A549 (cell line): ENCODE results near the gene UCKL1. TPM values are rescaled to one million over a fixed set of nuclear protein-coding genes. Genes with fewer than 3 reads are reported as not detected.
A peak's percentile ranks its signal among the peaks of the same experiment; 100 is the strongest.

Experiments
- ATAC-seq, 2 experiments: fragments of 200-7000 bp in 1 of 2; fragments of >200 bp in 1 of 2; cut with Nextera tagmentation in 1 of 2; cut with Tn5 transposase in 1 of 2; 3 replicates each; pipeline versions ENCODE4 v1.8.0 to v1.9.1; 2018 to 2020; ENCODE audit warnings: mild to moderate bottlenecking in 1 of 2, moderate library complexity in 1 of 2
- CTCF ChIA-PET: fragments of 300-600 bp; sonication (Branson Sonifier 250); formaldehyde crosslinking; extraction: SDS; loops from one replicate; lab custom pipeline; 2021; ENCODE audit warnings: antibody characterized with exemption, inconsistent platforms; lab: Yijun Ruan, JAX
- POLR2A ChIA-PET: fragments of 350-600 bp; formaldehyde crosslinking; extraction: SDS; loops from one replicate; lab custom pipeline; 2021; ENCODE audit warnings: antibody characterized with exemption, inconsistent platforms; lab: Yijun Ruan, JAX
- DNase-seq, 2 experiments: peaks; one replicate each; pipeline versions ENCODE4 v3.0.0 to v3.0.0-alpha.2; 2011 to 2016; ENCODE audit warnings: low read depth in 1 of 2, low spot score in 1 of 2
- FAIRE-seq: peaks from 2 replicates; lab custom pipeline; 2011; peaks lifted over from hg19 to GRCh38; lab: Jason Lieb, UNC
- H3K27ac ChIP-seq, 2 experiments: fragments of >200 bp; sonication (Bioruptor Twin); formaldehyde crosslinking; 3 replicates each; pipeline ENCODE4 v1.5.1; 2016 to 2017
- H3K4me1 ChIP-seq: fragments of >200 bp; sonication (Bioruptor Twin); formaldehyde crosslinking; 3 replicates; pipeline ENCODE4 v1.6.1; 2016
- H3K4me2 ChIP-seq: fragments of >200 bp; sonication (Bioruptor Twin); formaldehyde crosslinking; 3 replicates; pipeline ENCODE4 v1.6.1; 2016
- H3K4me3 ChIP-seq: fragments of >200 bp; sonication (Bioruptor Twin); formaldehyde crosslinking; 3 replicates; pipeline ENCODE4 v1.5.1; 2016
- H3K9me3 ChIP-seq: fragments of >200 bp; sonication (Bioruptor Twin); formaldehyde crosslinking; 3 replicates; pipeline ENCODE4 v1.6.1; 2016
- BHLHE40 ChIP-seq: IDR thresholded peaks from 2 replicates; pipeline ENCODE4 v1.6.1; 2012; ENCODE audit warnings: low read depth, low read length, inconsistent platforms
- CBX2 ChIP-seq: fragments of 200-600 bp; sonication (generic); IDR thresholded peaks from 2 replicates; pipeline ENCODE4 v1.6.1; 2016; ENCODE audit warnings: low read depth, mild to moderate bottlenecking, borderline replicate concordance
- CBX8 ChIP-seq: fragments of 200-600 bp; sonication (generic); IDR thresholded peaks from 2 replicates; pipeline ENCODE4 v1.6.1; 2016
- CHD2 ChIP-seq: fragments of 150-350 bp; IDR thresholded peaks from 2 replicates; pipeline ENCODE4 v1.6.1; 2014; ENCODE audit warnings: low read length; ENCODE audit not compliant: partially characterized antibody
- CHD4 ChIP-seq: fragments of 200-600 bp; sonication (generic); IDR thresholded peaks from 2 replicates; pipeline ENCODE4 v1.6.1; 2016; ENCODE audit warnings: antibody characterized with exemption, mild to moderate bottlenecking, borderline replicate concordance
- EP300 ChIP-seq, 2 experiments: fragments of >200 bp; sonication (Bioruptor Twin); formaldehyde crosslinking; IDR thresholded peaks; 2 replicates in 1 of 2; 3 replicates in 1 of 2; pipeline ENCODE4 v1.6.1; 2016 to 2017
- FOSB ChIP-seq: fragments of 250-450 bp; sonication (Bioruptor Pico); IDR thresholded peaks from 2 replicates; pipeline ENCODE4 v1.5.0; 2020; ENCODE audit warnings: mild to moderate bottlenecking, moderate library complexity
- FOSL2 ChIP-seq, 2 experiments: fragments of 450-650 bp in 1 of 2; fragments of >200 bp in 1 of 2; sonication (Bioruptor Twin) in 1 of 2; formaldehyde crosslinking; IDR thresholded peaks; 2 replicates each; pipeline versions ENCODE4 v1.5.0 to v1.6.1; 2016 to 2020; ENCODE audit warnings: mild to moderate bottlenecking in 1 of 2, moderate library complexity in 1 of 2
- FOXS1 ChIP-seq: fragments of 250-450 bp; sonication (Bioruptor Pico); IDR thresholded peaks from 2 replicates; pipeline ENCODE4 v1.5.0; 2020; ENCODE audit warnings: mild to moderate bottlenecking, moderate library complexity
- HES2 ChIP-seq: fragments of >200 bp; sonication (Bioruptor Twin); formaldehyde crosslinking; IDR thresholded peaks from 2 replicates; pipeline ENCODE4 v1.6.1; 2016
- JUN ChIP-seq, 2 experiments: fragments of >200 bp; sonication (Bioruptor Twin); formaldehyde crosslinking; IDR thresholded peaks; 2 replicates in 1 of 2; 3 replicates in 1 of 2; pipeline ENCODE4 v1.6.1; 2016 to 2017
- JUNB ChIP-seq: fragments of >200 bp; sonication (Bioruptor Twin); formaldehyde crosslinking; IDR thresholded peaks from 2 replicates; pipeline ENCODE4 v1.6.1; 2016
- KDM1A ChIP-seq: fragments of 200-600 bp; sonication (generic); IDR thresholded peaks from 2 replicates; pipeline ENCODE4 v1.6.1; 2016; ENCODE audit warnings: low read depth, mild to moderate bottlenecking
- KDM5A ChIP-seq: fragments of 200-600 bp; sonication (generic); IDR thresholded peaks from 2 replicates; pipeline ENCODE4 v1.6.1; 2016; ENCODE audit warnings: antibody characterized with exemption, mild to moderate bottlenecking
- RAD21 ChIP-seq, 2 experiments: fragments of >200 bp in 1 of 2; sonication (Bioruptor Twin) in 1 of 2; formaldehyde crosslinking in 1 of 2; IDR thresholded peaks in 1 of 2; conservative IDR thresholded peaks in 1 of 2; 2 replicates in 1 of 2; 3 replicates in 1 of 2; pipeline ENCODE4 v1.6.1; 2012 to 2018; ENCODE audit warnings: inconsistent platforms in 1 of 2
- RCOR1 ChIP-seq: fragments of 150-350 bp; IDR thresholded peaks from 2 replicates; pipeline ENCODE4 v1.6.1; 2014; ENCODE audit warnings: antibody characterized with exemption, low read length, low read depth
- REST ChIP-seq: fragments of 200-600 bp; sonication (generic); IDR thresholded peaks from 2 replicates; pipeline ENCODE4 v1.6.1; 2016; ENCODE audit warnings: antibody characterized with exemption, mild to moderate bottlenecking, moderate library complexity
- RNF2 ChIP-seq: fragments of 200-600 bp; sonication (generic); IDR thresholded peaks from 2 replicates; pipeline ENCODE4 v1.6.1; 2016; ENCODE audit warnings: low read depth, mild to moderate bottlenecking, antibody characterized with exemption, moderate library complexity, borderline replicate concordance
- SMC3 ChIP-seq: fragments of >200 bp; sonication (Bioruptor Twin); formaldehyde crosslinking; IDR thresholded peaks from 3 replicates; pipeline ENCODE4 v1.6.1; 2018; ENCODE audit warnings: inconsistent platforms
- TFCP2L1 ChIP-seq: fragments of 250-450 bp; sonication (Bioruptor Pico); IDR thresholded peaks from 2 replicates; pipeline ENCODE4 v1.5.0; 2021; ENCODE audit warnings: mild to moderate bottlenecking
- ZC3H11A ChIP-seq: fragments of 450-650 bp; IDR thresholded peaks from 2 replicates; pipeline ENCODE4 v1.6.1; 2014; ENCODE audit warnings: antibody characterized with exemption, mild to moderate bottlenecking
- WGBS: methylation state at CpG from one replicate; pipeline ENCODE4 v1.1.6; 2017; ENCODE audit errors: missing lambda C conversion rate; 5-methylcytosine and 5-hydroxymethylcytosine counted together
- polyA plus RNA-seq, 4 experiments: library from polyadenylated mRNA; depleted of rRNA in 3 of 4; stranded (reverse); fragments of >200 nt; fragmentation: RNase III in 1 of 4; extraction: RNeasy Plus Mini Kit Qiagen cat#74134 plus additional on column Dnase treatment in 1 of 4; gene quantifications; 2 replicates in 3 of 4; 3 replicates in 1 of 4; pipeline ENCODE4 v1.2.3, GENCODE V29; 2011 to 2017
- TF ChIP-seq, protein P1 (sequence below): IDR thresholded peaks from 2 replicates; pipeline ENCODE4 v1.6.1; 2012
- TF ChIP-seq, protein P2 (sequence below): fragments of 250-450 bp; sonication (Bioruptor Pico); IDR thresholded peaks from 2 replicates; pipeline ENCODE4 v1.5.0; 2021; ENCODE audit warnings: mild to moderate bottlenecking, moderate library complexity, borderline replicate concordance

UCKL1 gene
- polyA plus RNA-seq, 2 of the 4 experiments (the other 2 are of a cell fraction), result 19.1 to 30.4 TPM

DNA sequence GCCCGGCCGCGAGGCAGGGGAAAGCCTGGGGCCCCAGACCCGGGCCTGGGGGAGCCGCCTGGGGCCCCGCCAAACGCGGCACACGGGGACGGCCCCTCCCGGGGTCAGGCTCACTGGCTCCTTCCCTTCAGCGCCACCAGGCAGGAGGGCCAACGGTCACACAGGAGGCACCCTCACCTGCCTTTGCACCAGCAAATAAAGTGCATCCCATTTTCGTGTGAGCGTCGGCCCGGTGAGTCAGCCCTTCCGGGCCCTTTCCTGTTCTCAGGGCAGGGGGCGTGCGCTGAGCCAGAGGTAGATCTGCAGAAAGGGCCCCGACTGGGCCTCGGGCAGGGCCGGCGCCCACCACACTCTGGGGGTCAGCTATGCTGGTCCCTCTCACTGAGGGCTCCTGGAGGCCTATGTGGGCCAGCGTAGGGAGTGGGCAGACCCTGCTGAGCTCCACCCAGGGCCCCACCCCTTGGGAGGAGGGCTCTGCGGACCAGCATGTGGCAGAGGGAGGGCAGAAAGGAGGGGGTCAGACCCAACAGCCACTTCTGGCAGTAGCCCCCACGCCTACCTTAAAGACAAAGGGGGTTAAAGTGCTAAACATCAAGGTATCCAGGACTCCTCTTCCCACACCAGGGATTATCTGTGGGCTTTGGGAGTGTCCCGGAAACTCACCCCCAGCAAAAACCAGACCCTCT, 931 bp upstream of the UCKL1 start (continued):
- TF ChIP-seq, protein P1, sequence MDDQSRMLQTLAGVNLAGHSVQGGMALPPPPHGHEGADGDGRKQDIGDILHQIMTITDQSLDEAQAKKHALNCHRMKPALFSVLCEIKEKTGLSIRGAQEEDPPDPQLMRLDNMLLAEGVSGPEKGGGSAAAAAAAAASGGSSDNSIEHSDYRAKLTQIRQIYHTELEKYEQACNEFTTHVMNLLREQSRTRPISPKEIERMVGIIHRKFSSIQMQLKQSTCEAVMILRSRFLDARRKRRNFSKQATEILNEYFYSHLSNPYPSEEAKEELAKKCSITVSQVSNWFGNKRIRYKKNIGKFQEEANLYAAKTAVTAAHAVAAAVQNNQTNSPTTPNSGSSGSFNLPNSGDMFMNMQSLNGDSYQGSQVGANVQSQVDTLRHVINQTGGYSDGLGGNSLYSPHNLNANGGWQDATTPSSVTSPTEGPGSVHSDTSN, result 0 out of 2 replicates have a peak, but pooled peaks have one; percentile 69
- TF ChIP-seq SMC3 (no peak), EP300 (IDR thresholded peaks at IDR 0.05) (no peak), REST (no peak), CHD2 (no peak), JUNB (no peak), FOSB (no peak), RCOR1 (no peak), KDM5A (no peak), RNF2 (no peak), KDM1A (no peak), CBX2 (no peak), HES2 (no peak), FOXS1 (CRISPR knock-in tag) (no peak), CHD4 (no peak), CBX8 (no peak), BHLHE40 (no peak), ZC3H11A (no peak), FOSL2 (IDR thresholded peaks at IDR 0.05) (no peak), FOSL2 (CRISPR knock-in tag; IDR thresholded peaks at IDR 0.05) (peak; percentile 58; the same call in 1 of the 2 replicates), RAD21 (conservative IDR thresholded peaks at IDR 0.05 in 1 of 2, IDR thresholded peaks at IDR 0.05 in 1 of 2) (no peak)
- TF ChIP-seq, protein P2, sequence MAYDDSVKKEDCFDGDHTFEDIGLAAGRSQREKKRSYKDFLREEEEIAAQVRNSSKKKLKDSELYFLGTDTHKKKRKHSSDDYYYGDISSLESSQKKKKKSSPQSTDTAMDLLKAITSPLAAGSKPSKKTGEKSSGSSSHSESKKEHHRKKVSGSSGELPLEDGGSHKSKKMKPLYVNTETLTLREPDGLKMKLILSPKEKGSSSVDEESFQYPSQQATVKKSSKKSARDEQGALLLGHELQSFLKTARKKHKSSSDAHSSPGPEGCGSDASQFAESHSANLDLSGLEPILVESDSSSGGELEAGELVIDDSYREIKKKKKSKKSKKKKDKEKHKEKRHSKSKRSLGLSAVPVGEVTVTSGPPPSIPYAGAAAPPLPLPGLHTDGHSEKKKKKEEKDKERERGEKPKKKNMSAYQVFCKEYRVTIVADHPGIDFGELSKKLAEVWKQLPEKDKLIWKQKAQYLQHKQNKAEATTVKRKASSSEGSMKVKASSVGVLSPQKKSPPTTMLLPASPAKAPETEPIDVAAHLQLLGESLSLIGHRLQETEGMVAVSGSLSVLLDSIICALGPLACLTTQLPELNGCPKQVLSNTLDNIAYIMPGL (CRISPR knock-in tag), result no peak

GRCh38 chr20:63956664-63957003, 418 bp upstream of the UCKL1 start:
- 1% methylated on average over 14 of the region's 15 CpGs for WGBS
- peak in 1 of 2 experiments; percentile 3; a peak in 4 of 6 replicates for ATAC-seq
- peak overlapping the region; percentile 76 to 94 for H3K27ac ChIP-seq
- no peak for DNase-seq
- POLR2A ChIA-PET, result interaction anchor here (0.5 to 1.4 kb wide), 11 partner anchors 10 to 436 kb away, joined by 3 to 6 read pairs (median 5); partner anchors contain the start of genes ARFRP1, PRPF6, TPD52L2 and ZGPAT
- H3K4me3 ChIP-seq, result peak overlapping the region; percentile 70
- CTCF ChIA-PET, result interaction anchor here (0.9 to 2.4 kb wide), 8 partner anchors 10 to 419 kb away, joined by 3 to 20 read pairs (median 4); partner anchors contain the start of gene PTK6
- TF ChIP-seq JUN (IDR thresholded peaks at IDR 0.05) (peak in 1 of 2 experiments; percentile 40; a peak in 1 of 5 replicates), BHLHE40 (0 out of 2 replicates have a peak, but pooled peaks have one; percentile 34), TFCP2L1 (CRISPR knock-in tag) (no peak; the same call in 1 of the 2 replicates)
- no peak for FAIRE-seq
- peaks cover 31% of the 10 kb centered on the region for H3K4me1 ChIP-seq
- H3K9me3 ChIP-seq, result no peaks in the 10 kb centered on the region
- peak overlapping the region; percentile 83 for H3K4me2 ChIP-seq
